ENCODE measurements around the gene BST2. TPM values are rescaled to one million over a fixed set of nuclear protein-coding genes. Genes with fewer than 3 reads are reported as not detected.

BST2 gene
- total RNA-seq (2014; rRNA removed; shearing (Covaris generic); ENCODE audit: low replicate concordance) = 25.1 and 26.8 TPM in 2 replicates

- peak; percentile 80 for DNase-seq (ENCODE audit: low read depth)
Measured at GRCh38 chr19:17405250-17406045, at the start of gene BST2. Gene BST2 (minus strand): TSS chr19:17405630. CDS start chr19:17405575, 55 bp downstream.

GRCh38 chr19:17454576-17455071, 49.2 kb upstream of the BST2 start:
- no peak for DNase-seq (ENCODE audit: low read depth)
- in situ Hi-C loops (cut with HindIII; ENCODE audit: low pct_unique_long_range_greater_than_20kb, low sequenced_read_pairs) = no loop called here

More at GRCh38 chr19:17405250-17406045, at the start of gene BST2:
- in situ Hi-C loops (cut with HindIII; ENCODE audit: low pct_unique_long_range_greater_than_20kb, low sequenced_read_pairs) = no loop called here

GRCh38 chr19:17451820-17452219, 46.4 kb upstream of the BST2 start:
- in situ Hi-C loops (cut with HindIII; ENCODE audit: low pct_unique_long_range_greater_than_20kb, low sequenced_read_pairs) = no loop called here
- DNase-seq (ENCODE audit: low read depth) = no peak

GRCh38 chr19:17450264-17451075, 45.0 kb upstream of the BST2 start:
- in situ Hi-C loops (cut with HindIII; ENCODE audit: low pct_unique_long_range_greater_than_20kb, low sequenced_read_pairs) = no loop called here
- DNase-seq (ENCODE audit: low read depth) = peak; percentile 74

- in situ Hi-C loops (cut with HindIII; ENCODE audit: low pct_unique_long_range_greater_than_20kb, low sequenced_read_pairs) = no loop called here
- DNase-seq (ENCODE audit: low read depth) = no peak
Measured at GRCh38 chr19:17448131-17448967, 42.9 kb upstream of the BST2 start, which contains the start of gene TMEM221. Gene TMEM221 (minus strand): TSS chr19:17448668. CDS start chr19:17448462, 206 bp downstream.

GRCh38 chr19:17447704-17448130, 42.3 kb upstream of the BST2 start:
- DNase-seq (ENCODE audit: low read depth) = no peak
- in situ Hi-C loops (cut with HindIII; ENCODE audit: low pct_unique_long_range_greater_than_20kb, low sequenced_read_pairs) = no loop called here

- DNase-seq (ENCODE audit: low read depth) = no peak
- in situ Hi-C loops (cut with HindIII; ENCODE audit: low pct_unique_long_range_greater_than_20kb, low sequenced_read_pairs) = no loop called here
Measured at GRCh38 chr19:17445526-17446165, 40.2 kb upstream of the BST2 start.

- peak; percentile 40 for DNase-seq (ENCODE audit: low read depth)
- in situ Hi-C loops (cut with HindIII; ENCODE audit: low pct_unique_long_range_greater_than_20kb, low sequenced_read_pairs) = no loop called here
Measured at GRCh38 chr19:17441241-17442021, 36.0 kb upstream of the BST2 start.

GRCh38 chr19:17436874-17437267, 31.4 kb upstream of the BST2 start:
- DNase-seq (ENCODE audit: low read depth) = no peak
- in situ Hi-C loops (cut with HindIII; ENCODE audit: low pct_unique_long_range_greater_than_20kb, low sequenced_read_pairs) = no loop called here

- in situ Hi-C loops (cut with HindIII; ENCODE audit: low pct_unique_long_range_greater_than_20kb, low sequenced_read_pairs) = no loop called here
Measured at GRCh38 chr19:17436094-17436873, 30.9 kb upstream of the BST2 start.

GRCh38 chr19:17435218-17435617, 29.8 kb upstream of the BST2 start:
- in situ Hi-C loops (cut with HindIII; ENCODE audit: low pct_unique_long_range_greater_than_20kb, low sequenced_read_pairs) = no loop called here
- DNase-seq (ENCODE audit: low read depth) = no peak

More at GRCh38 chr19:17436094-17436873, 30.9 kb upstream of the BST2 start:
- no peak for DNase-seq (ENCODE audit: low read depth)

- in situ Hi-C loops (cut with HindIII; ENCODE audit: low pct_unique_long_range_greater_than_20kb, low sequenced_read_pairs) = no loop called here
Measured at GRCh38 chr19:17431417-17431816, 26.0 kb upstream of the BST2 start.

GRCh38 chr19:17429641-17430113, 24.2 kb upstream of the BST2 start:
- in situ Hi-C loops (cut with HindIII; ENCODE audit: low pct_unique_long_range_greater_than_20kb, low sequenced_read_pairs) = no loop called here

More at GRCh38 chr19:17431417-17431816, 26.0 kb upstream of the BST2 start:
- no peak for DNase-seq (ENCODE audit: low read depth)

GRCh38 chr19:17424743-17425365, 19.4 kb upstream of the BST2 start:
- in situ Hi-C loops (cut with HindIII; ENCODE audit: low pct_unique_long_range_greater_than_20kb, low sequenced_read_pairs) = no loop called here
- peak; percentile 62 for DNase-seq (ENCODE audit: low read depth)

More at GRCh38 chr19:17429641-17430113, 24.2 kb upstream of the BST2 start:
- DNase-seq (ENCODE audit: low read depth) = no peak

GRCh38 chr19:17423429-17424208, 18.2 kb upstream of the BST2 start:
- in situ Hi-C loops (cut with HindIII; ENCODE audit: low pct_unique_long_range_greater_than_20kb, low sequenced_read_pairs) = no loop called here
- no peak for DNase-seq (ENCODE audit: low read depth)
